Heart left ventricle (tissue), 16 donors: ENCODE data around the gene PRKCA. TPM values are rescaled to one million over a fixed set of nuclear protein-coding genes. Genes with fewer than 3 reads are reported as not detected.

Experiments
- ATAC-seq, 4 donors: fragments of 200-7000 bp; cut with Tn5 transposase; one replicate each; pipeline ENCODE4 v1.9.1; 2020 to 2022; ENCODE audit warnings: moderate library complexity in 4 of 4, mild to moderate bottlenecking in 3 of 4, moderate number of reproducible peaks in 1 of 4
- DNase-seq, 5 donors: peaks; one replicate each; pipeline ENCODE4 v3.0.0-alpha.2; 2020
- H3K27ac ChIP-seq, 12 donors: fragments of 200-600 bp; sonication (generic) in 4 of 12; one replicate each; pipeline versions ENCODE4 v1.5.0 to v1.8.0; 2016 to 2022; ENCODE audit warnings: mild to moderate bottlenecking in 2 of 12
- H3K27me3 ChIP-seq, 9 donors: fragments of 200-600 bp; sonication (generic) in 2 of 9; one replicate each; pipeline versions ENCODE4 v1.5.1 to v1.8.0; 2016 to 2022; ENCODE audit warnings: mild to moderate bottlenecking in 3 of 9
- H3K36me3 ChIP-seq, 9 donors: fragments of 200-600 bp; sonication (generic) in 2 of 9; one replicate each; pipeline versions ENCODE4 v1.5.0 to v1.8.0; 2018 to 2022; ENCODE audit warnings: mild to moderate bottlenecking in 2 of 9
- H3K4me1 ChIP-seq, 12 donors: fragments of 200-600 bp; sonication (generic) in 4 of 12; one replicate each; pipeline versions ENCODE4 v1.5.0 to v1.8.0; 2016 to 2022; ENCODE audit warnings: mild to moderate bottlenecking in 3 of 12
- H3K4me3 ChIP-seq, 12 donors: fragments of 200-600 bp; sonication (generic) in 4 of 12; one replicate each; pipeline versions ENCODE4 v1.5.0 to v1.8.0; 2017 to 2022; ENCODE audit warnings: mild to moderate bottlenecking in 9 of 12, moderate library complexity in 4 of 12
- H3K9me3 ChIP-seq, 12 donors: fragments of 200-600 bp; sonication (generic) in 4 of 12; one replicate each; pipeline versions ENCODE4 v1.5.0 to v1.8.0; 2016 to 2022; ENCODE audit warnings: mild to moderate bottlenecking in 1 of 12
- CTCF ChIP-seq, 12 donors: fragments of 200-600 bp; sonication (generic) in 4 of 12; IDR thresholded peaks; one replicate each; pipeline versions ENCODE4 v1.5.0 to v1.8.0; 2018 to 2022; ENCODE audit warnings: antibody characterized with exemption in 12 of 12, mild to moderate bottlenecking in 5 of 12
- POLR2A ChIP-seq, 2 donors: fragments of 450-650 bp; IDR thresholded peaks; one replicate each; pipeline ENCODE4 v1.6.1; 2017; ENCODE audit warnings: antibody characterized with exemption in 2 of 2, mild to moderate bottlenecking in 2 of 2, moderate library complexity in 2 of 2
- WGBS, 4 donors: extraction: QIAGEN DNeasy Blood & Tissue Kit in 2 of 4; methylation state at CpG; one replicate each; pipeline versions ENCODE4 v1.1.5 to v1.1.7; 2013 to 2018; 5-methylcytosine and 5-hydroxymethylcytosine counted together
- intact Hi-C, 10 donors: fragments of 100-400 bp; cut with DNase I; formaldehyde crosslinking; loops; one replicate each; pipeline versions ENCODE4 v1.11.1 to v1.14.2; 2022
- polyA plus RNA-seq, 2 donors: library from polyadenylated mRNA; stranded (reverse); fragments of 200-250 nt; gene quantifications; one replicate each; pipeline ENCODE4 v1.2.3, GENCODE V29; 2013
- total RNA-seq, 9 donors: library from RNA; depleted of rRNA in 2 of 9; stranded (reverse); fragments of >200 nt in 2 of 9; fragmentation: NEBNext Ultra II Directional in 3 of 9; extraction: Animal tissue kit (Norgen Biotek cat#: 25700) in 3 of 9; gene quantifications; one replicate each; pipeline versions ENCODE4 v1.1.0 to v1.2.4, GENCODE V29; 2016 to 2023
- donor health status: ischemic (EF 13 %, LVEDD 7.1; RV severe dilation, severe dysfunction).
- donor health status: healthy with polysubstance abuse.
- donor health status: DM: no; HTN: yes; CAD: no.
- donor health status: DM: no; HTN: no; CAD: no.
- donor health status: ischemic (EF 25% LVEDD 6.9; RV normal size, moderate dysfunction).
- donor health status: ischemic (EF 25% LVEDD 5.7; RV mildly dilated, moderate dysfunction).
- donor health status: healthy.
- donor health status: DM: yes; HTN: yes; CAD: no.
- donor health status: ischemic (EF 35%, LVEDD 5.7; RV mildly dilated, moderate dysfunction).
- donor health status: nonischemic (EF 11% LVEDD 7.7; RV severe dilation, severe dysfunction).
- donor health status: DM: yes; HTN: yes; CAD: no.
- donor health status: PGD.
- donor health status: ischemic (EF 29% LVEDD 5.4; RV normal size, mild dysfunction).
- donor health status: nonischemic (EF 23%, LVEDD 6.1; RV moderate dilation, normal function).

The PRKCA gene
- total and polyA plus RNA-seq, 11 donors = 3.4 to 26.8 (median 11.4) TPM

- no peak for ATAC-seq
- intact Hi-C loops = loop anchor here in 1 of 10 donors (5.0 to 10.0 kb wide), 3 partner anchors 38 to 255 kb away; partner anchors contain the start of gene CEP112
- DNase-seq = no peak
- Histone ChIP-seq H3K9me3 (peaks cover 0 to 6% (median 0%) of the 10 kb centered on the region in 12 donors), H3K4me3 (no peak overlapping the region), H3K4me1 (peaks cover 0 to 14% (median 0%) of the 10 kb centered on the region in 12 donors), H3K27me3 (no peaks in the 10 kb centered on the region), H3K36me3 (peaks cover 0 to 7% (median 0%) of the 10 kb centered on the region in 9 donors), H3K27ac (no peak overlapping the region)
- WGBS, 4 donors = 66 to 80% (median 72%) methylated on average over 4 of the region's 4 CpGs
- TF ChIP-seq CTCF (IDR thresholded peaks at IDR 0.05) (no peak), POLR2A (IDR thresholded peaks at IDR 0.05) (no peak)
These were observed 7.4 kb downstream of the PRKCA start for GRCh38 chr17:66309793-66310192.

- Histone ChIP-seq H3K9me3 (peaks cover 0 to 6% (median 0%) of the 10 kb centered on the region in 12 donors), H3K27me3 (no peaks in the 10 kb centered on the region), H3K27ac (no peak overlapping the region), H3K4me3 (no peak overlapping the region), H3K4me1 (peaks cover 0 to 10% (median 0%) of the 10 kb centered on the region in 12 donors), H3K36me3 (peaks cover 0 to 7% (median 0%) of the 10 kb centered on the region in 9 donors)
- DNase-seq = no peak
- no peak for TF ChIP-seq CTCF (IDR thresholded peaks at IDR 0.05)
- no peak for TF ChIP-seq POLR2A (IDR thresholded peaks at IDR 0.05)
- WGBS, 4 donors = 91 to 94% (median 92%) methylated on average over 7 of the region's 7 CpGs
- ATAC-seq = no peak
- intact Hi-C loops = no loop called here
These were observed 8.2 kb downstream of the PRKCA start for GRCh38 chr17:66310528-66311148.

- H3K4me3 ChIP-seq = no peak overlapping the region
- H3K27ac ChIP-seq = no peak overlapping the region
- 64 to 85% (median 79%) methylated on average over 8 of the region's 8 CpGs for WGBS, 4 donors
- intact Hi-C loops = no loop called here
- no peak for ATAC-seq
- peaks cover 0 to 8% (median 0%) of the 10 kb centered on the region in 12 donors for H3K4me1 ChIP-seq
- H3K9me3 ChIP-seq = no peaks in the 10 kb centered on the region
- no peak for TF ChIP-seq POLR2A (IDR thresholded peaks at IDR 0.05)
- no peak for TF ChIP-seq CTCF (IDR thresholded peaks at IDR 0.05)
- no peak for DNase-seq
- peaks cover 0 to 7% (median 0%) of the 10 kb centered on the region in 9 donors for H3K36me3 ChIP-seq
- no peaks in the 10 kb centered on the region for H3K27me3 ChIP-seq
These were observed 10.5 kb downstream of the PRKCA start for GRCh38 chr17:66312912-66313311.

- TF ChIP-seq CTCF (IDR thresholded peaks at IDR 0.05) (no peak), POLR2A (IDR thresholded peaks at IDR 0.05) (no peak)
- H3K4me3 ChIP-seq = no peak overlapping the region
- H3K27ac ChIP-seq = no peak overlapping the region
- H3K36me3 ChIP-seq = peaks cover 0 to 7% (median 0%) of the 10 kb centered on the region in 9 donors
- H3K27me3 ChIP-seq = no peaks in the 10 kb centered on the region
- intact Hi-C loops = no loop called here
- peaks cover 0 to 8% (median 0%) of the 10 kb centered on the region in 12 donors for H3K4me1 ChIP-seq
- DNase-seq (no peak), ATAC-seq (no peak)
- no peaks in the 10 kb centered on the region for H3K9me3 ChIP-seq
These were observed 10.9 kb downstream of the PRKCA start for GRCh38 chr17:66313325-66313724.
